ENCODE results near the gene CCDC40. TPM values are rescaled to one million over a fixed set of nuclear protein-coding genes. Genes with fewer than 3 reads are reported as not detected.

The CCDC40 gene
- total and polyA plus RNA-seq, 2 of the 13 experiments (the other 11 are each of a cell fraction or from before 2014, with no cell fraction given) = 4.1 to 5.5 TPM

DNA sequence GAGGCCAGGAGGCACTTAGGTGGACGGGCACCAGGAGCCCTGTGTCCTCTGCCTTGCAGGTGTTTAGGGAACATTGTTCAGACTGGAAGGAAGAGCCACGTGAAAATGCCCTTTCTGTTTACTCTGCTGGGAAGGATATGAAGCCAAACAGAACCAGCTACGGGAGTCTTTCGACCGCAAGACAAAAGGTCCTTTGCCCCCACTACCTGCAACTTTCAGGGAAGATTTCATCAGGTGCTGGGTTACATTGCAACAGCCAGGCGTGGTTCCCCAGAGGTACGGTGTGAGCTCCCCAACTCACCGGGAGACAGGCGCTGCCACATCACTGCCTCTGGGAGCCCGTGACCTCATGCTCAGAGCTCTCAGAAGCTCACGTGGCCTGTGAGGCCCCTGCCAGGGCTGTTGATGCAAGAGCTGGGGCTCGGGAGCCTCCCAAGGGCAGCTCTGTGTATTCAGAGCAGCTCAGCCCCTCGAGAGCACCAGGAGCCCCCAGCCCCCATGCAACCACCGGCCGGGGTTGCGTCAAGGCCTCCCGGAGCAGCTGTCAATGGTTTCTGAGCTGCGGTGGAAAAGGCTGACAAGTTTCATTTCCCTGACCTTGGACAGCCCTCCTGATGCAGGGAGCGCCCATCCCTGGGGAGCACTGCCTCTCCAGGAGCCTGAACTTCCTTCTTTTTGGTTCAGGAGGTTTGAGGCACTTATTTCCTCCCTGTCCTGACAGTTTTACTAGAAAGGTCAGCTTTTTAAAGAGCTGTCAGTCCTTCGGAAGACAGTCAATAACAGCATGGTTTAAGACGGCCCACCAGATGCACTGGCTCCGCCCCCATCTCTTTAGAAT, 42.8 kb upstream of the CCDC40 start (continued):
- TF ChIP-seq ZNF441 (CRISPR knock-in tag; IDR thresholded peaks at IDR 0.05; ENCODE audit: borderline replicate concordance) (peak; percentile 85; the same call in 1 of the 2 replicates), TSC22D2 (CRISPR knock-in tag; IDR thresholded peaks at IDR 0.05; ENCODE audit: borderline replicate concordance) (peak; percentile 80), MTA1 (CRISPR knock-in tag; IDR thresholded peaks at IDR 0.05; ENCODE audit: borderline replicate concordance) (peak; percentile 99; the same call in 1 of the 2 replicates), KAT2B (IDR thresholded peaks at IDR 0.05; ENCODE audit: borderline replicate concordance, low read depth, low read length) (no peak), ZNF567 (CRISPR knock-in tag; IDR thresholded peaks at IDR 0.05; ENCODE audit: borderline replicate concordance) (peak; percentile 97), MBNL3 (CRISPR knock-in tag; conservative IDR thresholded peaks at IDR 0.05) (no peak), JUN (CRISPR knock-in tag; IDR thresholded peaks at IDR 0.05) (peak; percentile 98), ZNF235 (CRISPR knock-in tag; IDR thresholded peaks at IDR 0.05; ENCODE audit: borderline replicate concordance) (peak; percentile 64; the same call in 1 of the 2 replicates), ONECUT2 (CRISPR knock-in tag; IDR thresholded peaks at IDR 0.05) (no peak; the same call in 1 of the 2 replicates)
- TF ChIP-seq, protein P1, sequence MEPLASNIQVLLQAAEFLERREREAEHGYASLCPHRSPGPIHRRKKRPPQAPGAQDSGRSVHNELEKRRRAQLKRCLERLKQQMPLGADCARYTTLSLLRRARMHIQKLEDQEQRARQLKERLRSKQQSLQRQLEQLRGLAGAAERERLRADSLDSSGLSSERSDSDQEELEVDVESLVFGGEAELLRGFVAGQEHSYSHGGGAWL (CRISPR knock-in tag; IDR thresholded peaks at IDR 0.05) = peak; percentile 85; the same call in 1 of the 2 replicates
- TF ChIP-seq, protein P2, sequence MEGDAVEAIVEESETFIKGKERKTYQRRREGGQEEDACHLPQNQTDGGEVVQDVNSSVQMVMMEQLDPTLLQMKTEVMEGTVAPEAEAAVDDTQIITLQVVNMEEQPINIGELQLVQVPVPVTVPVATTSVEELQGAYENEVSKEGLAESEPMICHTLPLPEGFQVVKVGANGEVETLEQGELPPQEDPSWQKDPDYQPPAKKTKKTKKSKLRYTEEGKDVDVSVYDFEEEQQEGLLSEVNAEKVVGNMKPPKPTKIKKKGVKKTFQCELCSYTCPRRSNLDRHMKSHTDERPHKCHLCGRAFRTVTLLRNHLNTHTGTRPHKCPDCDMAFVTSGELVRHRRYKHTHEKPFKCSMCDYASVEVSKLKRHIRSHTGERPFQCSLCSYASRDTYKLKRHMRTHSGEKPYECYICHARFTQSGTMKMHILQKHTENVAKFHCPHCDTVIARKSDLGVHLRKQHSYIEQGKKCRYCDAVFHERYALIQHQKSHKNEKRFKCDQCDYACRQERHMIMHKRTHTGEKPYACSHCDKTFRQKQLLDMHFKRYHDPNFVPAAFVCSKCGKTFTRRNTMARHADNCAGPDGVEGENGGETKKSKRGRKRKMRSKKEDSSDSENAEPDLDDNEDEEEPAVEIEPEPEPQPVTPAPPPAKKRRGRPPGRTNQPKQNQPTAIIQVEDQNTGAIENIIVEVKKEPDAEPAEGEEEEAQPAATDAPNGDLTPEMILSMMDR (CRISPR knock-in tag; IDR thresholded peaks at IDR 0.05) = peak; percentile 46
- TF ChIP-seq, protein P3, sequence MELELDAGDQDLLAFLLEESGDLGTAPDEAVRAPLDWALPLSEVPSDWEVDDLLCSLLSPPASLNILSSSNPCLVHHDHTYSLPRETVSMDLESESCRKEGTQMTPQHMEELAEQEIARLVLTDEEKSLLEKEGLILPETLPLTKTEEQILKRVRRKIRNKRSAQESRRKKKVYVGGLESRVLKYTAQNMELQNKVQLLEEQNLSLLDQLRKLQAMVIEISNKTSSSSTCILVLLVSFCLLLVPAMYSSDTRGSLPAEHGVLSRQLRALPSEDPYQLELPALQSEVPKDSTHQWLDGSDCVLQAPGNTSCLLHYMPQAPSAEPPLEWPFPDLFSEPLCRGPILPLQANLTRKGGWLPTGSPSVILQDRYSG (CRISPR knock-in tag; IDR thresholded peaks at IDR 0.05) = peak; percentile 82; the same call in 1 of the 2 replicates
- TF ChIP-seq, protein P4, sequence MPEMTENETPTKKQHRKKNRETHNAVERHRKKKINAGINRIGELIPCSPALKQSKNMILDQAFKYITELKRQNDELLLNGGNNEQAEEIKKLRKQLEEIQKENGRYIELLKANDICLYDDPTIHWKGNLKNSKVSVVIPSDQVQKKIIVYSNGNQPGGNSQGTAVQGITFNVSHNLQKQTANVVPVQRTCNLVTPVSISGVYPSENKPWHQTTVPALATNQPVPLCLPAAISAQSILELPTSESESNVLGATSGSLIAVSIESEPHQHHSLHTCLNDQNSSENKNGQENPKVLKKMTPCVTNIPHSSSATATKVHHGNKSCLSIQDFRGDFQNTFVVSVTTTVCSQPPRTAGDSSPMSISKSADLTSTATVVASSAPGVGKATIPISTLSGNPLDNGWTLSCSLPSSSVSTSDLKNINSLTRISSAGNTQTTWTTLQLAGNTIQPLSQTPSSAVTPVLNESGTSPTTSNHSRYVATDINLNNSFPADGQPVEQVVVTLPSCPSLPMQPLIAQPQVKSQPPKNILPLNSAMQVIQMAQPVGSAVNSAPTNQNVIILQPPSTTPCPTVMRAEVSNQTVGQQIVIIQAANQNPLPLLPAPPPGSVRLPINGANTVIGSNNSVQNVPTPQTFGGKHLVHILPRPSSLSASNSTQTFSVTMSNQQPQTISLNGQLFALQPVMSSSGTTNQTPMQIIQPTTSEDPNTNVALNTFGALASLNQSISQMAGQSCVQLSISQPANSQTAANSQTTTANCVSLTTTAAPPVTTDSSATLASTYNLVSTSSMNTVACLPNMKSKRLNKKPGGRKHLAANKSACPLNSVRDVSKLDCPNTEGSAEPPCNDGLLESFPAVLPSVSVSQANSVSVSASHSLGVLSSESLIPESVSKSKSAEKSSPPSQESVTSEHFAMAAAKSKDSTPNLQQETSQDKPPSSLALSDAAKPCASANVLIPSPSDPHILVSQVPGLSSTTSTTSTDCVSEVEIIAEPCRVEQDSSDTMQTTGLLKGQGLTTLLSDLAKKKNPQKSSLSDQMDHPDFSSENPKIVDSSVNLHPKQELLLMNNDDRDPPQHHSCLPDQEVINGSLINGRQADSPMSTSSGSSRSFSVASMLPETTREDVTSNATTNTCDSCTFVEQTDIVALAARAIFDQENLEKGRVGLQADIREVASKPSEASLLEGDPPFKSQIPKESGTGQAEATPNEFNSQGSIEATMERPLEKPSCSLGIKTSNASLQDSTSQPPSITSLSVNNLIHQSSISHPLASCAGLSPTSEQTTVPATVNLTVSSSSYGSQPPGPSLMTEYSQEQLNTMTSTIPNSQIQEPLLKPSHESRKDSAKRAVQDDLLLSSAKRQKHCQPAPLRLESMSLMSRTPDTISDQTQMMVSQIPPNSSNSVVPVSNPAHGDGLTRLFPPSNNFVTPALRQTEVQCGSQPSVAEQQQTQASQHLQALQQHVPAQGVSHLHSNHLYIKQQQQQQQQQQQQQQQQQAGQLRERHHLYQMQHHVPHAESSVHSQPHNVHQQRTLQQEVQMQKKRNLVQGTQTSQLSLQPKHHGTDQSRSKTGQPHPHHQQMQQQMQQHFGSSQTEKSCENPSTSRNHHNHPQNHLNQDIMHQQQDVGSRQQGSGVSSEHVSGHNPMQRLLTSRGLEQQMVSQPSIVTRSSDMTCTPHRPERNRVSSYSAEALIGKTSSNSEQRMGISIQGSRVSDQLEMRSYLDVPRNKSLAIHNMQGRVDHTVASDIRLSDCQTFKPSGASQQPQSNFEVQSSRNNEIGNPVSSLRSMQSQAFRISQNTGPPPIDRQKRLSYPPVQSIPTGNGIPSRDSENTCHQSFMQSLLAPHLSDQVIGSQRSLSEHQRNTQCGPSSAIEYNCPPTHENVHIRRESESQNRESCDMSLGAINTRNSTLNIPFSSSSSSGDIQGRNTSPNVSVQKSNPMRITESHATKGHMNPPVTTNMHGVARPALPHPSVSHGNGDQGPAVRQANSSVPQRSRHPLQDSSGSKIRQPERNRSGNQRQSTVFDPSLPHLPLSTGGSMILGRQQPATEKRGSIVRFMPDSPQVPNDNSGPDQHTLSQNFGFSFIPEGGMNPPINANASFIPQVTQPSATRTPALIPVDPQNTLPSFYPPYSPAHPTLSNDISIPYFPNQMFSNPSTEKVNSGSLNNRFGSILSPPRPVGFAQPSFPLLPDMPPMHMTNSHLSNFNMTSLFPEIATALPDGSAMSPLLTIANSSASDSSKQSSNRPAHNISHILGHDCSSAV (CRISPR knock-in tag; IDR thresholded peaks at IDR 0.05; ENCODE audit: borderline replicate concordance) = 0 out of 2 replicates have a peak, but pooled peaks have one; percentile 26
- TF ChIP-seq, protein P5, sequence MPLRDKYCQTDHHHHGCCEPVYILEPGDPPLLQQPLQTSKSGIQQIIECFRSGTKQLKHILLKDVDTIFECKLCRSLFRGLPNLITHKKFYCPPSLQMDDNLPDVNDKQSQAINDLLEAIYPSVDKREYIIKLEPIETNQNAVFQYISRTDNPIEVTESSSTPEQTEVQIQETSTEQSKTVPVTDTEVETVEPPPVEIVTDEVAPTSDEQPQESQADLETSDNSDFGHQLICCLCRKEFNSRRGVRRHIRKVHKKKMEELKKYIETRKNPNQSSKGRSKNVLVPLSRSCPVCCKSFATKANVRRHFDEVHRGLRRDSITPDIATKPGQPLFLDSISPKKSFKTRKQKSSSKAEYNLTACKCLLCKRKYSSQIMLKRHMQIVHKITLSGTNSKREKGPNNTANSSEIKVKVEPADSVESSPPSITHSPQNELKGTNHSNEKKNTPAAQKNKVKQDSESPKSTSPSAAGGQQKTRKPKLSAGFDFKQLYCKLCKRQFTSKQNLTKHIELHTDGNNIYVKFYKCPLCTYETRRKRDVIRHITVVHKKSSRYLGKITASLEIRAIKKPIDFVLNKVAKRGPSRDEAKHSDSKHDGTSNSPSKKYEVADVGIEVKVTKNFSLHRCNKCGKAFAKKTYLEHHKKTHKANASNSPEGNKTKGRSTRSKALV (CRISPR knock-in tag; IDR thresholded peaks at IDR 0.05) = peak; percentile 89
